GM12874 (cell line): ENCODE results near the gene PDZRN3.

Source experiments
- CTCF ChIP-seq: IDR thresholded peaks from 2 replicates; pipeline ENCODE4 v1.5.1; 2011; ENCODE audit warnings: low read depth, mild to moderate bottlenecking, control low read depth, low read length, moderate library complexity; ENCODE audit not compliant: insufficient read depth

PDZRN3 gene

GRCh38 chr3:73449774-73450173, 175.0 kb downstream of the PDZRN3 start:
- no peak for TF ChIP-seq CTCF

- no peak for TF ChIP-seq CTCF
Measured at GRCh38 chr3:73448761-73449301, 175.9 kb downstream of the PDZRN3 start.

- no peak for TF ChIP-seq CTCF
Measured at GRCh38 chr3:73448041-73448440, 176.7 kb downstream of the PDZRN3 start.

GRCh38 chr3:73447111-73447510, 177.6 kb downstream of the PDZRN3 start:
- TF ChIP-seq CTCF: no peak

GRCh38 chr3:73446467-73447110, 178.2 kb downstream of the PDZRN3 start:
- TF ChIP-seq CTCF: no peak

DNA sequence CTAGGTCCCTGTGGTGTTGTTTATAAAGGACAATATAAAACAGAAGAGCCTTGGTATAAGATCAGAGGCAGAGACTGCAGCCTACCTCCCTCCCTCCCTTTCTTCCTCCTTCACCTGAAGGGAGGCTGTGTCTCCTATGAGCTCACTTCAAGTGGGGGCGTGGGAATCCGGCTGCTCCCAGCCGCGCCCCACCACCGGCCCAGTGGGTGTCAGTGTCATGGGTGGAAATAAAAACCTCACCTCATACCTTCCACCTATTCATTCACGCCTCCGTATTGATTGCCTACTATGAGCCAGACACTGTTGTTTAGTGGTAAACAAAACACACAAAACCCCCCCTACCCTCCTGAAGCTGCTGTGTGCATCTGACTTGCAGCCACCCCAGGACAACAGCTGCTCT, 181.9 kb downstream of the PDZRN3 start:
- TF ChIP-seq CTCF: no peak

DNA sequence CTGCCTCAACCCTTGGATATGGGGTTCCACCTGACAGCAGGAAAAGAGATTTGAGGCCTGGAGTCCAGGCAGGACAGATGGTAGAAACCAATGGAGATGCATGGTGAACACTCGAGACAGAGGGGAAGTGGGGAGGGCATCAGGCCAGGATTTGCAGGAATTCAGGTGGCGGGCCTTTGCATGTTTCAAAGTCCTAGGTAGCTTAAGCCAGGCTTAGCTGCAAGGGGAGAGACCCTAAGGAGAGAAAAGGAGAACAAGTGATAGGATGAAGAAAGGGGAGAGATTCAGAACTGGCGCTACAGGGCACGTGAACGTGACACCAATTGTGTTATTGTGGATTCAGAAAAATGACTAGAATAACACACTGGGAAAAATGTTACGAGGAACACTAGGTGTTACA, 182.6 kb downstream of the PDZRN3 start:
- TF ChIP-seq CTCF: no peak
